ENCODE results near the gene ARHGAP6.

DNA sequence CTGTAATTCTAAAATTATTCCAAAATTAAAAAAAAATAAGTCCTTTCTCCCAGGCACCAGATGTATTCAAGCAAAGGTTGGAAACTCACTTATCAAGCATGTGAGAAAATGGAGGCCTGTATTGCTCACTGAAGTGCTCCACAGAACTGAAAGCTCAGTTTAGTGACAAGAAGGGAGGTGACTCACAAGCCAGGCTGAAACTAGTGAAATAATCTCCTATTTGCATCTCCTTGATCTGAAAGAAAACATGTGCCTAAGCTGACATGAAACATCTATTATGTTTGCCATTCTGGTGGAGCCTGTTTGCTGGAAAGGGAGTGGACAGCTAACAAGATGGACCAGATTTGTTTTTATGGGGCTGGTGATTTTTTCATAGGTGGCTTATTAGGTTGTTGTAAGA, 426.5 kb downstream of the ARHGAP6 start:
- TF ChIP-seq, protein P1, sequence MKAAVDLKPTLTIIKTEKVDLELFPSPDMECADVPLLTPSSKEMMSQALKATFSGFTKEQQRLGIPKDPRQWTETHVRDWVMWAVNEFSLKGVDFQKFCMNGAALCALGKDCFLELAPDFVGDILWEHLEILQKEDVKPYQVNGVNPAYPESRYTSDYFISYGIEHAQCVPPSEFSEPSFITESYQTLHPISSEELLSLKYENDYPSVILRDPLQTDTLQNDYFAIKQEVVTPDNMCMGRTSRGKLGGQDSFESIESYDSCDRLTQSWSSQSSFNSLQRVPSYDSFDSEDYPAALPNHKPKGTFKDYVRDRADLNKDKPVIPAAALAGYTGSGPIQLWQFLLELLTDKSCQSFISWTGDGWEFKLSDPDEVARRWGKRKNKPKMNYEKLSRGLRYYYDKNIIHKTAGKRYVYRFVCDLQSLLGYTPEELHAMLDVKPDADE (CRISPR knock-in tag; IDR thresholded peaks at IDR 0.05): no peak
- TF ChIP-seq POLR2A (IDR thresholded peaks at IDR 0.05; ENCODE audit: insufficient read depth in 1 of 2, low read depth in 2 of 2, low read length in 2 of 2): no peak
- no peak for TF ChIP-seq SOX5 (CRISPR knock-in tag; IDR thresholded peaks at IDR 0.05; ENCODE audit: borderline replicate concordance)
- no peak for TF ChIP-seq RAD21 (CRISPR knock-in tag; IDR thresholded peaks at IDR 0.05)
- TF ChIP-seq, protein P2, sequence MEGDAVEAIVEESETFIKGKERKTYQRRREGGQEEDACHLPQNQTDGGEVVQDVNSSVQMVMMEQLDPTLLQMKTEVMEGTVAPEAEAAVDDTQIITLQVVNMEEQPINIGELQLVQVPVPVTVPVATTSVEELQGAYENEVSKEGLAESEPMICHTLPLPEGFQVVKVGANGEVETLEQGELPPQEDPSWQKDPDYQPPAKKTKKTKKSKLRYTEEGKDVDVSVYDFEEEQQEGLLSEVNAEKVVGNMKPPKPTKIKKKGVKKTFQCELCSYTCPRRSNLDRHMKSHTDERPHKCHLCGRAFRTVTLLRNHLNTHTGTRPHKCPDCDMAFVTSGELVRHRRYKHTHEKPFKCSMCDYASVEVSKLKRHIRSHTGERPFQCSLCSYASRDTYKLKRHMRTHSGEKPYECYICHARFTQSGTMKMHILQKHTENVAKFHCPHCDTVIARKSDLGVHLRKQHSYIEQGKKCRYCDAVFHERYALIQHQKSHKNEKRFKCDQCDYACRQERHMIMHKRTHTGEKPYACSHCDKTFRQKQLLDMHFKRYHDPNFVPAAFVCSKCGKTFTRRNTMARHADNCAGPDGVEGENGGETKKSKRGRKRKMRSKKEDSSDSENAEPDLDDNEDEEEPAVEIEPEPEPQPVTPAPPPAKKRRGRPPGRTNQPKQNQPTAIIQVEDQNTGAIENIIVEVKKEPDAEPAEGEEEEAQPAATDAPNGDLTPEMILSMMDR (CRISPR knock-in tag; IDR thresholded peaks at IDR 0.05): no peak
- TF ChIP-seq NR1H2 (CRISPR knock-in tag; IDR thresholded peaks at IDR 0.05; ENCODE audit: borderline replicate concordance, low read depth): no peak
- no peak for TF ChIP-seq REXO4 (CRISPR knock-in tag; IDR thresholded peaks at IDR 0.05; ENCODE audit: borderline replicate concordance)
- TF ChIP-seq ZNF547 (CRISPR knock-in tag; IDR thresholded peaks at IDR 0.05): no peak
- TF ChIP-seq ZNF841 (CRISPR knock-in tag; IDR thresholded peaks at IDR 0.05; ENCODE audit: borderline replicate concordance): no peak
- no peak for TF ChIP-seq EP300 (IDR thresholded peaks at IDR 0.05; ENCODE audit: low read depth in 2 of 2, low read length in 2 of 2)
- TF ChIP-seq EP300 (CRISPR knock-in tag; IDR thresholded peaks at IDR 0.05; ENCODE audit: borderline replicate concordance): no peak

Data from HepG2 (cell line).